Bronchial epithelial cell (primary cell): Measurements from ENCODE around the gene NOC2L. TPM values are rescaled to one million over a fixed set of nuclear protein-coding genes. Genes with fewer than 3 reads are reported as not detected.

Source experiments
- DNase-seq: peaks from one replicate; pipeline ENCODE4 v3.0.0-alpha.2; 2010; ENCODE audit warnings: low read depth
- FAIRE-seq: peaks from 2 replicates; lab custom pipeline; 2011; peaks lifted over from hg19 to GRCh38; lab: Jason Lieb, UNC
- H3K27me3 ChIP-seq: 2 replicates; pipeline ENCODE4 v1.5.1; 2011; ENCODE audit warnings: low read length; ENCODE audit not compliant: control insufficient read depth, insufficient read depth
- H3K36me3 ChIP-seq: 2 replicates; pipeline ENCODE4 v1.5.1; 2011; ENCODE audit warnings: low read length; ENCODE audit not compliant: control insufficient read depth, insufficient read depth
- H3K4me3 ChIP-seq: 2 replicates; pipeline ENCODE4 v1.5.1; 2011; ENCODE audit warnings: mild to moderate bottlenecking, low read depth, low read length, control low read depth
- total RNA-seq: library from RNA; depleted of rRNA; stranded (reverse); fragments of >200 nt; gene quantifications from 2 replicates; pipeline ENCODE4 v1.2.1, GENCODE V29; 2014
- TF ChIP-seq, protein P1 (sequence below): IDR thresholded peaks from 2 replicates; pipeline ENCODE4 v1.5.1; 2011; ENCODE audit warnings: mild to moderate bottlenecking, moderate library complexity, low read length, control low read depth, inconsistent platforms; ENCODE audit not compliant: insufficient read depth, severe bottlenecking

NOC2L gene
- total RNA-seq, 1 donor from 2014 or later: 128 TPM

DNA sequence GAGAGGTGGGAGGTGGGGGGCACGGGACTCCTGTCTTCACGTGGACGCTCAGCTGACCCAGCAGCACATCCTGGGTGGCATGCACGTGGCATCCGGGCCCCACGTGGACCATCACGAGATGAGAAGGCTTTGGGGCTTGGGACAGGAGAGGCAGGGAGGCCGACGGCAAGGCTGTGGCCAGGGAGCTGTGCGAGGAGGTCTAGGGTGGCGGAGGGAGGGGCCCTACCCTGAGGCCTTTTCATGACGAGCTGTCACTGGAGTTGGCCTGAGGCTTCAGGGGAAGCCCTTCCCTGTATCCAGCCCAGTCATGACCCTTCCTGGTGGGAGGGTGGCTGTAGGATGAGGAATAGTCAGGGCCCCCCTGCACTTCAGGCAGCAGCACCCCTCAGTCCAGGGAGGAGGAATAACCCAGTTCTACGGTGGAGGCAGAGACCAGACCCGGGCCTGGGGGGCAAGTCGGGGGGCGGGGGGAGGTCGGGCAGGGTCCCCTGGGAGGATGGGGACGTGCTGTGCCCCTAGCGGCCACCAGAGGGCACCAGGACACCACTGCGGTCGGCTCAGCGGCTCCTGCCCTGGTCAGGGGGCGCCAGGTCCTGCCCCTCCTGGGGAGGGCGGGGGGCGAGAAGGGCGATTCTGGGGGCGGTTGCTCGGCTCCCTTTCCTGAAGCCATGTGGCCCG, 24.9 kb upstream of the NOC2L start:
- no peak for FAIRE-seq
- no peak for DNase-seq
- H3K36me3 ChIP-seq: no peaks in the 10 kb centered on the region
- peaks cover 13% of the 10 kb centered on the region for H3K27me3 ChIP-seq
- TF ChIP-seq, protein P1, sequence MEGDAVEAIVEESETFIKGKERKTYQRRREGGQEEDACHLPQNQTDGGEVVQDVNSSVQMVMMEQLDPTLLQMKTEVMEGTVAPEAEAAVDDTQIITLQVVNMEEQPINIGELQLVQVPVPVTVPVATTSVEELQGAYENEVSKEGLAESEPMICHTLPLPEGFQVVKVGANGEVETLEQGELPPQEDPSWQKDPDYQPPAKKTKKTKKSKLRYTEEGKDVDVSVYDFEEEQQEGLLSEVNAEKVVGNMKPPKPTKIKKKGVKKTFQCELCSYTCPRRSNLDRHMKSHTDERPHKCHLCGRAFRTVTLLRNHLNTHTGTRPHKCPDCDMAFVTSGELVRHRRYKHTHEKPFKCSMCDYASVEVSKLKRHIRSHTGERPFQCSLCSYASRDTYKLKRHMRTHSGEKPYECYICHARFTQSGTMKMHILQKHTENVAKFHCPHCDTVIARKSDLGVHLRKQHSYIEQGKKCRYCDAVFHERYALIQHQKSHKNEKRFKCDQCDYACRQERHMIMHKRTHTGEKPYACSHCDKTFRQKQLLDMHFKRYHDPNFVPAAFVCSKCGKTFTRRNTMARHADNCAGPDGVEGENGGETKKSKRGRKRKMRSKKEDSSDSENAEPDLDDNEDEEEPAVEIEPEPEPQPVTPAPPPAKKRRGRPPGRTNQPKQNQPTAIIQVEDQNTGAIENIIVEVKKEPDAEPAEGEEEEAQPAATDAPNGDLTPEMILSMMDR: peak; percentile 87
- H3K4me3 ChIP-seq: no peak overlapping the region

DNA sequence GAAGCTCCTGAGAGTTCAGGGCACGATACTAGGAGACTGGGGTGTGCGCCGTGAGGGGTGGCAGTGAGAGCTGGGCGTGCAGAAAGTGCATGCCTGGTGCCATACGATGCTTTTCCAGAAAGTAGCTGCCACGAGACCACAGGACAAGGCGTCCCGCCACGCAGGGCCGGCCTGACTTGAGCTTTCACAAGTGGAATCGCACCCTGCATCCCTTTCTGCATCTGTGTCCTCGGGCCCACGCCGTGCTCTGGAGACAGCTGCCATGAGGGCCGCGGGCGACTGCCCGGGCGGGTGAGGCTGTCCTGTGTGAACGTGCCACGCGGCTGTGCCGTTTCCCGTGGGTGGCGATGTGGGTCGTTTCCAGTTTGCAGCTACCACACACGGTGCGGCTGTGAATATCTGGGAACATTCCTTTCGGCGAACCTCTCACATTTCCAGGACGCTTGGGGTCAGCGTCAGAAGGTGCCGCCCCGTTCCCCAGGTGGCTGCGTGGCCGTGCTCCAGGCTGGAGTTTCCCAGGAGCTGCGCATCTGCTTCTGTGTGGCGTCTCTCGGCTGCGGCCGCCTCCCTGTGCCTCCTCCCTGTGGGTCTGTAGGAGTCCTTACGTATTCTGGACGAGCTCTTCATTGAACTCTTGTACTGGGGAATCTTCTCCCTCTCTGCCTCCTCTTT, 23.8 kb upstream of the NOC2L start:
- Histone ChIP-seq H3K36me3 (no peaks in the 10 kb centered on the region), H3K4me3 (no peak overlapping the region), H3K27me3 (peaks cover 13% of the 10 kb centered on the region)
- FAIRE-seq (no peak), DNase-seq (no peak)
- TF ChIP-seq, protein P1: no peak

DNA sequence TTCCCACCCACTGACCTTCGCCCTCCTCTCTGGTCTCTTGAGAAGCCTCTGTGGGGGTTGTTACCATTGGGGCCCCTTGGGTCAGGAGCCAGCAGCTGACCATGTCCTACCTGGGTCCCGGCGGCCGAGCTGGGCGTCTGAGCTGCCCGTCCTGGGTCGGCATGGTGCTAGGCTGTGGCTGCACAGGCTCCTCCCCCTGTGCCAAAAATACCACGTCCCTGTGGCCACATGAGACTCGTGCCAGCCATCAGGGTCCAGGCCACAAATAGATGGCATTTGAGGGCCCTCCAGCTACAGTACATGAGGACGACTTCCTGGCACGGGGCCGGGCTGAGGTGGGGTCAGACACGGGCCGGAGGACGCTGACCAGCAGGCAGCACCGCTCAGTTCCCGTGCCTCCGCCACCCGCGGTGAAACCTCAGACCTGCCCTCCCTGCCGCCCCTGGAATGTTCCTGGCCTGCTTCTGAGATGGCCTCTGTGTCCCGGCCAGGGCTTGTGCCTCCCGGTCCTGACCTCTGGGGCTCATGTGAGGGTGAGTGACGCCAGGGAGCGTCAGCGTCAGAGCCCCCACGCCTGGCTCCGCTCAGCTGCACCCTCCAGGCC, 23.0 kb upstream of the NOC2L start, which contains the start of gene PERM1:
PERM1 (minus strand) TSS at position 139 of the 604 bp plus-strand sequence. CDS start 1,064 bp downstream, outside the sequence.
- no peak within 1 kb of the TSS for H3K4me3 ChIP-seq
- DNase-seq (no peak), FAIRE-seq (no peak)
- H3K27me3 ChIP-seq: peaks cover 13% of the 10 kb centered on the region
- TF ChIP-seq, protein P1: no peak
- no peaks in the 10 kb centered on the region for H3K36me3 ChIP-seq

DNA sequence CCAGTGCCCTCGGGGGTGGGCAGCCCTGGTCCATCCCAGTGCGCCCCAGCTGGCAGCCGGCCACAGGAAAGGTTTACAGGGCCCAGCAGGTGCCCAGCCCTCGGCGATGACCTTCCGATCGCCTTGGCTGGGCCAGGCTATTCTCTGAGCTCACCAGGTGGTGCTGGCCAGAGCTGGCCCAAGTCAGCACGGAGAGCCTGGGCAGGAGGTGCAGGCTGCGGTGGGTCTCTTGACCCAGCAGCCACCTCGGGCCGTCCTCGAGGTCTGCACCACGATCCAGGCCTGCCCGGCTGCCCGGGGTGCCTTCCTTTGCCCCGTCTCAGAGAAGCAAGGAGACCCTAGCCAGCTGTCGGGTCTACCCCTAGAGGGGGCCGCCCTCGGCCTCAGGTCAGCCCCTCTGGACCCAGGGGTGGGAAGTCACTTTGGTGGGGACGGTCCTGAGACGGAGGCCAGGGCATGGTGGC, 22.5 kb upstream of the NOC2L start:
- DNase-seq (no peak), FAIRE-seq (no peak)
- H3K36me3 ChIP-seq: no peaks in the 10 kb centered on the region
- TF ChIP-seq, protein P1: no peak
- H3K27me3 ChIP-seq: peaks cover 13% of the 10 kb centered on the region
- no peak overlapping the region for H3K4me3 ChIP-seq

DNA sequence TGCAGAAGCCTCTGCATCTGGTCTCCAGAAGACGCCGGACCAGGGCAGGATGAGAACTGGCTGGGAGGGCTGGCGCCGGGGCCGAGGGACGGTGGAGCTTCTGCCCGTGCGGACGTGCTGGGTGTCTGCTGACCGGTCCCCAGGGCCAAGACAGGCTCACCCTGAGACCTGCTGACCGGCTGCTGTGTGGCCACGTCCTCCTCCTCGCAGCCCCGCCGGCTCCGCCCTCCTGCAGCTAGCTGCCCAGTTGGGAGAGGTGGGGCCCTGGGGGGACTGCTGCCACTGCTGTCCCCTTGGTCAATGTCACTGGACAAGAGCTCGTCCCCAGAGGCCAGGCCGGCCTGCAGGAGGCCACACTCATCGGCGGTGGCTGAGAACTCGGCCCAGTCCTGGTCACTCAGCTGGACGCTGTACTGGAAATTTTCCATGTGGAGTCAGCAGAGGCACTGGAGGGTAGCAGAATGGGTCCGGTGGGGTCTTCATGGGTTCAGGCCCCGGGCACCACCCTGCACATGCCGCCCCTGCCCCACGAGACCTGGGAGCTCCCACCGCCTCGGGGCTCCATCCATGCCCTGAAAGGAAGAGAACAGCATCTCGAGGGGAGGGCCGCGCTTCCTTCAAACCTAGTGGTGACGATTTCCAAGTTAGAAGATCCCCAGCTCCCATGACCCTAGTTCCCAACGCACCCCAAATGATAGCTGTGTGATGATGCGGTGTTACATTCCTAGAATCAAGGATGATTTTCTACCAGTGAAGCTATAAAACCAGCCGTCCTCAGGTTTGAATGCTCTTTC, 21.7 kb upstream of the NOC2L start:
- Histone ChIP-seq H3K4me3 (no peak overlapping the region), H3K36me3 (no peaks in the 10 kb centered on the region), H3K27me3 (peaks cover 13% of the 10 kb centered on the region)
- TF ChIP-seq, protein P1: no peak
- no peak for FAIRE-seq
- no peak for DNase-seq
